LNCAP (cell line): ENCODE results near the gene GRIN2A.

Experiments
- CTCF ChIP-seq: fragments of 450-650 bp; IDR thresholded peaks from 2 replicates; pipeline ENCODE4 v1.5.1; 2017; ENCODE audit warnings: mild to moderate bottlenecking

GRIN2A gene

GRCh38 chr16:10070591-10070990 is 111.6 kb downstream of the GRIN2A start:
- TF ChIP-seq CTCF, result no peak

GRCh38 chr16:10069374-10069773 is 112.9 kb downstream of the GRIN2A start:
- no peak for TF ChIP-seq CTCF

- TF ChIP-seq CTCF, result no peak
Measured at GRCh38 chr16:10067835-10068234, 114.4 kb downstream of the GRIN2A start.

- TF ChIP-seq CTCF, result no peak
Measured at GRCh38 chr16:10067406-10067805, 114.8 kb downstream of the GRIN2A start.

GRCh38 chr16:10065019-10065418 is 117.2 kb downstream of the GRIN2A start:
- no peak for TF ChIP-seq CTCF

- TF ChIP-seq CTCF, result no peak
Measured at GRCh38 chr16:10048850-10049249, 133.4 kb downstream of the GRIN2A start.

GRCh38 chr16:10045947-10046346 is 136.3 kb downstream of the GRIN2A start:
- TF ChIP-seq CTCF, result no peak

GRCh38 chr16:10045291-10045775 is 136.9 kb downstream of the GRIN2A start:
- TF ChIP-seq CTCF, result no peak
